SW480 (cell line): ENCODE measurements around the gene TRIML1.
A peak's percentile ranks its signal among the peaks of the same experiment; 100 is the strongest.
"Not testable (repeated sequence)": the region's sequence is repeated elsewhere in the genome, so short reads cannot be mapped to it uniquely, and the experiment has no call there.

Experiments
- DNase-seq: peaks from one replicate; pipeline ENCODE4 v3.0.0-alpha.2; 2016; ENCODE audit warnings: low spot score

TRIML1 gene

GRCh38 chr4:188154668-188155405, 15.6 kb downstream of the TRIML1 start:
- peak; percentile 62 for DNase-seq

- DNase-seq: no peak
Measured at GRCh38 chr4:188158336-188158735, 19.1 kb downstream of the TRIML1 start.

GRCh38 chr4:188159513-188160226, 20.4 kb downstream of the TRIML1 start:
- not testable (repeated sequence) for DNase-seq

GRCh38 chr4:188160406-188160805, 21.2 kb downstream of the TRIML1 start:
- DNase-seq: no peak

GRCh38 chr4:188161167-188161566, 21.9 kb downstream of the TRIML1 start:
- no peak for DNase-seq

- DNase-seq: no peak
Measured at GRCh38 chr4:188162698-188163097, 23.5 kb downstream of the TRIML1 start.

- peak; percentile 32 for DNase-seq
Measured at GRCh38 chr4:188168726-188169373, 29.6 kb downstream of the TRIML1 start.

- DNase-seq: no peak
Measured at GRCh38 chr4:188171551-188171950, 32.3 kb downstream of the TRIML1 start.

GRCh38 chr4:188175288-188175687, 36.0 kb downstream of the TRIML1 start:
- no peak for DNase-seq

- DNase-seq: no peak
Measured at GRCh38 chr4:188177997-188178675, 38.9 kb downstream of the TRIML1 start.

GRCh38 chr4:188178806-188179205, 39.6 kb downstream of the TRIML1 start:
- DNase-seq: no peak

- DNase-seq: no peak
Measured at GRCh38 chr4:188187106-188187505, 47.9 kb downstream of the TRIML1 start.

GRCh38 chr4:188190461-188190860, 51.2 kb downstream of the TRIML1 start:
- DNase-seq: no peak

- DNase-seq: no peak
Measured at GRCh38 chr4:188194421-188194820, 55.2 kb downstream of the TRIML1 start.

GRCh38 chr4:188195389-188195985, 56.2 kb downstream of the TRIML1 start:
- no peak for DNase-seq

GRCh38 chr4:188196134-188196735, 57.0 kb downstream of the TRIML1 start:
- DNase-seq: no peak
